Activated T-helper 17 cell treated with anti-CD3 and anti-CD28 coated beads, Interleukin-2, amount 50 U/mL, for 72 hours (primary cell): ENCODE measurements around the gene C17orf67. TPM values are rescaled to one million over a fixed set of nuclear protein-coding genes. Genes with fewer than 3 reads are reported as not detected.

Experiments
- ATAC-seq: fragments of 150-1000 bp; cut with Tn5 transposase; replicated peaks from 2 replicates; pipeline ENCODE4 v1.10.0; 2021; ENCODE audit warnings: mild to moderate bottlenecking, moderate library complexity
- H3K27ac Mint-ChIP-seq: one replicate; pipeline ENCODE4 v1.8.0; 2022; ENCODE audit warnings: mixed read lengths
- H3K27me3 Mint-ChIP-seq: one replicate; pipeline ENCODE4 v1.8.0; 2022; ENCODE audit warnings: mixed read lengths
- H3K36me3 Mint-ChIP-seq: one replicate; pipeline ENCODE4 v1.8.0; 2022; ENCODE audit warnings: low read depth, mild to moderate bottlenecking, mixed read lengths
- H3K4me1 Mint-ChIP-seq: one replicate; pipeline ENCODE4 v1.8.0; 2022; ENCODE audit warnings: mixed read lengths
- H3K4me3 Mint-ChIP-seq: one replicate; pipeline ENCODE4 v1.8.0; 2022; ENCODE audit warnings: mild to moderate bottlenecking, mixed read lengths
- H3K9me3 Mint-ChIP-seq: one replicate; pipeline ENCODE4 v1.8.0; 2022; ENCODE audit warnings: mixed read lengths
- total RNA-seq, 2 donors: library from RNA; stranded (reverse); gene quantifications; one replicate each; pipeline ENCODE4 v1.2.3, GENCODE V29; 2022

C17orf67 gene
- total RNA-seq, 2 donors from 2014 or later = 5.0 to 5.6 TPM

DNA sequence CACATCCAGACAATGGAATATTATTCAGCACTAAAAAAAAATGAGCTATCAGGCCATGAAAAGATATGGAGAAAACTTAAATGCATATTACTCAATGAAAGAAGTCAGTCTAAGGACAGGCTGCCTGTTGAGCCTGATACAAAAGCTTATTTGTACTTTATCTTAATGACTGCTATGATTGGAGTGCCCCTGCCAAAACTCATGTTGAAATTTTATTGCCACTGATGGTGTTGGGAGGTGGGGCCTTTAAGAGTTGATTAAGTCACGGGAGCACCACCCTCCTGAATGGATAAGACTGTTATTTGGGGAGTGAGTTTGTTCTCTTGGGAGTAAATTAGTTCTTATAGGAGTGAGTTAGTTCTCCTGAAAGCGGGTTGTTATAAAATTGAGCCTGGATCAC lies 9.9 kb downstream of the C17orf67 start:
- Mint-ChIP-seq H3K27ac (peak overlapping the region; percentile 18), H3K4me3 (no peak overlapping the region), H3K9me3 (no peaks in the 10 kb centered on the region), H3K27me3 (no peaks in the 10 kb centered on the region), H3K4me1 (peaks cover 19% of the 10 kb centered on the region), H3K36me3 (peaks cover 13% of the 10 kb centered on the region)
- no peak for ATAC-seq

GRCh38 chr17:56822725-56823124 lies 11.0 kb downstream of the C17orf67 start:
- ATAC-seq = no peak
- H3K27ac Mint-ChIP-seq = peak overlapping the region; percentile 61
- H3K27me3 Mint-ChIP-seq = no peaks in the 10 kb centered on the region
- peaks cover 19% of the 10 kb centered on the region for H3K4me1 Mint-ChIP-seq
- no peaks in the 10 kb centered on the region for H3K9me3 Mint-ChIP-seq
- no peak overlapping the region for H3K4me3 Mint-ChIP-seq
- peaks cover 7% of the 10 kb centered on the region for H3K36me3 Mint-ChIP-seq

- Mint-ChIP-seq H3K4me1 (peaks cover 19% of the 10 kb centered on the region), H3K27me3 (no peaks in the 10 kb centered on the region), H3K36me3 (peaks cover 2% of the 10 kb centered on the region), H3K9me3 (no peaks in the 10 kb centered on the region), H3K27ac (peak overlapping the region; percentile 47), H3K4me3 (peak overlapping the region; percentile 40)
- peak; percentile 93 for ATAC-seq
Observed at GRCh38 chr17:56821847-56822534, 11.7 kb downstream of the C17orf67 start.

GRCh38 chr17:56820207-56820606 lies 13.5 kb downstream of the C17orf67 start:
- Mint-ChIP-seq H3K9me3 (no peaks in the 10 kb centered on the region), H3K36me3 (no peaks in the 10 kb centered on the region), H3K4me1 (peaks cover 19% of the 10 kb centered on the region), H3K27ac (peak overlapping the region; percentile 71), H3K27me3 (no peaks in the 10 kb centered on the region), H3K4me3 (peak overlapping the region; percentile 33)
- ATAC-seq = no peak

DNA sequence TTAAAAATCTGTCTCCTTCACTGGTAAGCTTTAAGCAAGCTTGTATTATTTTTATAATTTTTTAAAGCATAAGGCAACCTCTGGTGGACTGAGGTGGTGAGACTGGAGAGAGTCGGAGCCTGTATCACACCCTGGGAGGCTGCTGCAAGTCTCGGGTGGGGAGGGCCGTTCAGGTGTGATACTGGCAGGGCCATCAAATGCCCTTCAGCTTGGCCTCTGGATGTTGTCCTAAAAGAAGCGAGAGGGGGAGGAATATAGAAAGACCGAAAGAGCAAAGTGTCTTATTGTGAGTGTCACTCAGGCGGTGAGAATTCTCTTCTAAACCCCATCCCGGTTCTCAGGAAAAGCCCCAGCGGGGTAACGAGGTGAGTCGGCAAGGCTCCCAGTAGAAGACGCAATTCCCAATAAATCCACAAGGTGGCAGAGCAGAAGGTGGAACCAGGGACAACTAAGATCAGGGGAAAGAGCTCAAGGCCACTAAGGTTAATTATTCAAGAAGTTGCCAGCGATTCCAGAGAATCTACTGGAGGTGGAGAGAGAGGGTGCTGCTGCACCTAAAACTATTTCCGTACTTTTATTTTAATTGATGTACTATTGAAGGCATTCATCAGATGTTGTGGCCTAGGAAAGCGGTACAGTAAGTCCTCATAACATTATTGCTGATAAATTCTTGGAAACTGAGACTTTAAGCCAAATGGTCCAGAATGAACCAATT lies 14.1 kb downstream of the C17orf67 start:
- Mint-ChIP-seq H3K27ac (peak overlapping the region; percentile 71), H3K36me3 (no peaks in the 10 kb centered on the region), H3K27me3 (no peaks in the 10 kb centered on the region), H3K9me3 (no peaks in the 10 kb centered on the region), H3K4me3 (peak overlapping the region; percentile 33), H3K4me1 (peaks cover 19% of the 10 kb centered on the region)
- peak; percentile 56 for ATAC-seq

DNA sequence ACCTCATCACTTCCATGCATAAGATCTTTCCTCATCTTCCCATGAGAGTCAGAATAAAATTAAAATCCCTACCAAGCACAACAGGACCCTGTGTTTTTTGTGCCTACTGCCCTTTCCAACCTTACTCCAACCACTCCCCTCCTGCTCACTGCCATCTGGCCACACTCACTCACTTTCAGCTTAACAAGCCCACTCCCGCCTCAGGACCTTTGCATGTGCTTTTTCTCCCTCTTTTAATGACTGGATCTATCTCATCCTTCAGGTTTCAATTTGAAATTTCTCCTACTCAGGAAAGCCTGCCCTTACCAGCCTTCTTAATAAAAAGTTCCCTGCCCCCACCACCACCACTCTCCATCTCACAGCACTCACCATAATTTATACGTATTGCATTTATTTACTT lies 14.7 kb downstream of the C17orf67 start:
- no peak for ATAC-seq
- no peaks in the 10 kb centered on the region for H3K9me3 Mint-ChIP-seq
- H3K36me3 Mint-ChIP-seq = no peaks in the 10 kb centered on the region
- H3K4me3 Mint-ChIP-seq = peak overlapping the region; percentile 33
- H3K4me1 Mint-ChIP-seq = peaks cover 19% of the 10 kb centered on the region
- no peaks in the 10 kb centered on the region for H3K27me3 Mint-ChIP-seq
- peak overlapping the region; percentile 71 for H3K27ac Mint-ChIP-seq

DNA sequence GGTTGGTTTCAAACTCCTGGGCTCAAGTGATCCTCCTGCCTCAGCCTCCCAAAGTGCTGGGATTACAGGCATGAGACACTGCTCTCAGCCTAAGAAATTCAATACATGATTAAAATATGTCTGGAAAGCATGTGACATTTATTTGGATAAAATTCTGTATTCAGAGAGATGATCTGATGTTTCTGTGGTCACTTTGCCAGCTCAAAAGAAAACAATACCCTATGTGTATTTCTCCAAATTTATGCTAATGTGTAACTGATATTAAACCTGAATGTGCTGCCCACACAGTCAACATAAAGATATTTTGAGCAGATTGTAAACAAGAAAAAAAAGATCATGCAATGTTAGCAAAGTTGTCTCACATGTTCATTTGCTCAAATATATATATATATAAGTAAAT lies 16.7 kb downstream of the C17orf67 start:
- Mint-ChIP-seq H3K9me3 (no peaks in the 10 kb centered on the region), H3K4me1 (peaks cover 12% of the 10 kb centered on the region)
- ATAC-seq = no peak

GRCh38 chr17:56815711-56816110 lies 18.0 kb downstream of the C17orf67 start:
- H3K9me3 Mint-ChIP-seq = no peaks in the 10 kb centered on the region
- H3K27ac Mint-ChIP-seq = no peak overlapping the region
- no peaks in the 10 kb centered on the region for H3K27me3 Mint-ChIP-seq
- peaks cover 7% of the 10 kb centered on the region for H3K4me1 Mint-ChIP-seq
- no peak for ATAC-seq
- H3K4me3 Mint-ChIP-seq = no peak overlapping the region
- H3K36me3 Mint-ChIP-seq = no peaks in the 10 kb centered on the region

More for the DNA sequence above, 16.7 kb downstream of the C17orf67 start:
- no peak overlapping the region for H3K4me3 Mint-ChIP-seq
- no peaks in the 10 kb centered on the region for H3K36me3 Mint-ChIP-seq
- no peak overlapping the region for H3K27ac Mint-ChIP-seq
- no peaks in the 10 kb centered on the region for H3K27me3 Mint-ChIP-seq

DNA sequence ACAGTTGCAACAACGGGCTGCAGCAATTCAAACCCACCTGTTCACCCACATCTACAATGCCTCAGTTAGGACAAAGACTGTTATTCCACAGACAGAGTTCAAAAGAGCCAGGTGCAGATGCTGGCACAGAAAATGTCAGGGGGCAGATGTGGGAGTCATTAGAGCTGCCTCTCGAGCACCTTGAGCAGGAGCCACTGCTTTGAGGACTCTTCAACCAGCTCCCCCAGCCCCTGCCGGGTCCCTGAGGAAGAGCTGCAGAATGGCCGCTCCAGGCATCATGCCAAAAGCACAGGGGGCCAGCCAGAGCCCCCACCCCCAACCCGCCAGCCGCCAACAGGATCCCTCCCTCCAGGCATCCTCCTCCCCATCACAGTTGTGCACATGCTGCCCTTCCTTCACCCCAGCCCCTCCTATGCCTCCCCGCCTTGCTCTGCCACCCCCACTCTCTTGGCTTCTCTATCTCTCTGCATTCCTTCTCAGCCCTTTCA lies 20.8 kb downstream of the C17orf67 start:
- no peak for ATAC-seq
- Mint-ChIP-seq H3K27me3 (no peaks in the 10 kb centered on the region), H3K27ac (peak overlapping the region; percentile 4), H3K9me3 (no peaks in the 10 kb centered on the region), H3K4me3 (no peak overlapping the region), H3K4me1 (no peaks in the 10 kb centered on the region), H3K36me3 (no peaks in the 10 kb centered on the region)

DNA sequence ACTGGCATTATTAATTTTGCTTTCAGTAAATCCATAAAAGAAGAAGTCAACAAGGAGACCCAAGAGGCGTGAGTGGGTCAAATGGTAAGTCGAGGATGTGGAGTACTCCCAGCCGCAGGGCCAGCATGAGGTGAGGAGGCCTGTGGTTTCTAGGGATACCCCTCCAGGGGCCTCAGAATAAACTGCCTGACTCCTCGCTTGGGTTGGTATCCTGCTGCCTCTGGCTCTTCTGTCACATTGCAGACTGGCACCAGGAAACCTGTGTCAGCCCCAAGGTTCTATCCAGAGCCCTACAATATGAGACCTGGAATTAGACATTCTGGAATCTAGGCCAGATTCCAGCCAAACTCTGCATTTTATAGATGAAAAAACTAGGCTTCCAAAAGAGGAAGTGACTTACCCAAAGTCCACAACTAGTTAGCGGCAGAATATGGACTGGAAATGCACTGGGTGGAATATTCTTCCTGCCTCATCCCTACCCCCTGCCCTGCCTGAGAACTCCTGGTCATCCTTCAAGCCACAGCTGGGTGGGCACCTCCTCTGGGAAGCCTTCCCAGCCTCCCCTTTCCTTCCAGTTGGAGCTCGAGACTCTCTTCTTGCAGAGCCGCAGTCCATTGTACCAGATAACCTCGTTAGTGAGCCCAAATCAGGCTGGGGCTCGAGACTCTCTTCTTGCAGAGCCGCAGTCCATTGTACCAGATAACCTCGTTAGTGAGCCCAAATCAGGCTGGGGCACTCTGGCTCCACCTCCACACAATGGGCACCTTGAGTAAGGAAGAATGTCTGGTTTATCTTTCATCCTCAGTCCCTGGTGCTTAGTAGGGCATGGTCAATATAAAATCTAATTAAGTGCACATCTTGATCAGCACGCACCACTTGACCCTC lies 22.6 kb downstream of the C17orf67 start:
- Mint-ChIP-seq H3K36me3 (no peaks in the 10 kb centered on the region), H3K4me3 (no peak overlapping the region), H3K9me3 (no peaks in the 10 kb centered on the region), H3K27ac (no peak overlapping the region), H3K27me3 (no peaks in the 10 kb centered on the region), H3K4me1 (no peaks in the 10 kb centered on the region)
- ATAC-seq = no peak

DNA sequence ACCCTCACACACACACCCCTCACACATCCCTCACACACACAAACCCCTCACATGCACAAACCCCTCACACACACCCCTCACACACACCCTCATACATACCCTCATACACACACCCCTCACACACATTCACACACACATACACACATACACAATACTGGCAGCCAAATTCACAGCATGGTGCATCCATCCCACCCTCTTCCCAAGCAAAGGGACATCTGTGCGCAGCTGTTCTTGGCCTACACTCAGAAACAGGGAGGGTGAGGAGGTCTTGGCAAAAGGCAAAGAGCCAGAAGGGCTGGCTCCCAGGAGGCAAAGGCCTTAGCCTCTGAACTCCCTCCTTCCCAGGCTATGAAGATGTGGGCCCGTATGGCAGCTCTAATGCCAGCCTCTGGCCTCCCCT lies 23.4 kb downstream of the C17orf67 start:
- no peaks in the 10 kb centered on the region for H3K27me3 Mint-ChIP-seq
- H3K4me3 Mint-ChIP-seq = no peak overlapping the region
- no peaks in the 10 kb centered on the region for H3K9me3 Mint-ChIP-seq
- ATAC-seq = no peak
- no peaks in the 10 kb centered on the region for H3K4me1 Mint-ChIP-seq
- no peaks in the 10 kb centered on the region for H3K36me3 Mint-ChIP-seq
- H3K27ac Mint-ChIP-seq = no peak overlapping the region

GRCh38 chr17:56809820-56810179 lies 23.9 kb downstream of the C17orf67 start:
- Mint-ChIP-seq H3K9me3 (no peaks in the 10 kb centered on the region), H3K27ac (no peak overlapping the region), H3K27me3 (no peaks in the 10 kb centered on the region), H3K4me1 (no peaks in the 10 kb centered on the region), H3K36me3 (no peaks in the 10 kb centered on the region), H3K4me3 (no peak overlapping the region)
- ATAC-seq = no peak

GRCh38 chr17:56809106-56809819 lies 24.5 kb downstream of the C17orf67 start:
- no peak for ATAC-seq
- H3K36me3 Mint-ChIP-seq = no peaks in the 10 kb centered on the region
- no peak overlapping the region for H3K4me3 Mint-ChIP-seq
- H3K4me1 Mint-ChIP-seq = no peaks in the 10 kb centered on the region
- H3K27me3 Mint-ChIP-seq = no peaks in the 10 kb centered on the region
- no peaks in the 10 kb centered on the region for H3K9me3 Mint-ChIP-seq
- no peak overlapping the region for H3K27ac Mint-ChIP-seq

DNA sequence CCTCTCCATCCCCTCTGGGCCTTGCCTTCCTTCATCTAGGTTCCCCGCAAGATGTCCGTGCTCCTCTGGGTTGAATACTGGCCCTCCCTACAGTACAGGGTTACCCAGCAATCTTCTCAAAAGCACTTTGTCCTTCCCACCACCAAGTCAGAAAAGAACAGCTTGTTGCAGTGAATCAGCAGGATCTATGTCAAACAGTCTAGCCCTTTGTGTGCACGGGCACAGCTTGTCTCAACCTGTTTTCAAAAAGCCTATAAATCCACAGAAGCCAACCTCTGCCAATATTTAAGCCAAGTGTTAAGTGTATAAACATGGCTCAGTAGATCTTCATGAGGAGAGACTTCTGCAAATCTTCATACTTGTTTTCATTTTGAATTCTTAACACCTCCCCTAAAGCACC lies 25.2 kb downstream of the C17orf67 start:
- ATAC-seq = no peak
- Mint-ChIP-seq H3K27me3 (no peaks in the 10 kb centered on the region), H3K4me1 (no peaks in the 10 kb centered on the region), H3K9me3 (no peaks in the 10 kb centered on the region), H3K36me3 (no peaks in the 10 kb centered on the region), H3K4me3 (no peak overlapping the region), H3K27ac (no peak overlapping the region)
